PC-3 (cell line): ENCODE measurements around the gene BNIP3. TPM values are rescaled to one million over a fixed set of nuclear protein-coding genes. Genes with fewer than 3 reads are reported as not detected.

Experiments
- ATAC-seq: fragments of 200-7000 bp; cut with Tn5 transposase; 2 replicates; pipeline ENCODE4 v1.9.1; 2020; ENCODE audit warnings: mild to moderate bottlenecking, moderate library complexity
- BruUV-seq: library from RNA; stranded (reverse); fragments of 400-500 nt; replicated peaks from 2 replicates; lab custom pipeline; 2021; lab: Mats Ljungman, UMichigan
- CTCF ChIA-PET: fragments of 300-600 bp; sonication (Branson Sonifier 250); formaldehyde crosslinking; loops from one replicate; lab custom pipeline; 2022; ENCODE audit warnings: antibody characterized with exemption; lab: Charles Lee
- POLR2A ChIA-PET: fragments of 300-600 bp; sonication (Branson Sonifier 250); formaldehyde crosslinking; loops from one replicate; lab custom pipeline; 2022; ENCODE audit warnings: antibody characterized with exemption; ENCODE audit not compliant: unreplicated experiment; lab: Charles Lee
- DNase-seq: peaks from one replicate; pipeline ENCODE4 v3.0.0-alpha.2; 2015
- H2AFZ ChIP-seq: fragments of 300-600 bp; sonication (generic); 2 replicates; pipeline ENCODE4 v1.6.0; 2016; ENCODE audit warnings: antibody characterized with exemption, low read length
- H3F3A ChIP-seq: fragments of 300-600 bp; sonication (generic); one replicate; pipeline ENCODE4 v1.6.0; 2017; ENCODE audit warnings: antibody characterized with exemption, low read length, control low read depth, mild to moderate bottlenecking; ENCODE audit not compliant: unreplicated experiment
- H3K27ac ChIP-seq: fragments of 300-600 bp; sonication (generic); 2 replicates; pipeline ENCODE4 v1.5.1; 2016; ENCODE audit warnings: mild to moderate bottlenecking, low read length
- H3K27me3 ChIP-seq: fragments of 300-600 bp; sonication (generic); 2 replicates; pipeline ENCODE4 v1.6.1; 2016; ENCODE audit warnings: low read length, mixed read lengths
- H3K36me3 ChIP-seq: fragments of 300-600 bp; sonication (generic); 2 replicates; pipeline ENCODE4 v1.6.1; 2016; ENCODE audit warnings: low read depth, mixed run types, low read length, mixed read lengths
- H3K4me1 ChIP-seq: fragments of 300-600 bp; sonication (generic); 2 replicates; pipeline ENCODE4 v1.5.1; 2016; ENCODE audit warnings: low read length; ENCODE audit not compliant: insufficient read depth
- H3K4me2 ChIP-seq: fragments of 300-600 bp; sonication (generic); 2 replicates; pipeline ENCODE4 v1.6.0; 2016; ENCODE audit warnings: low read length
- H3K4me3 ChIP-seq: fragments of 300-600 bp; sonication (generic); 2 replicates; pipeline ENCODE4 v1.5.1; 2016; ENCODE audit warnings: mild to moderate bottlenecking, low read length, mixed read lengths
- H3K79me2 ChIP-seq: fragments of 300-600 bp; sonication (generic); 2 replicates; pipeline ENCODE4 v1.6.1; 2017; ENCODE audit warnings: low read length, mixed read lengths
- H3K9ac ChIP-seq: fragments of 300-600 bp; sonication (generic); 2 replicates; pipeline ENCODE4 v1.6.0; 2016; ENCODE audit warnings: mild to moderate bottlenecking, low read length
- H3K9me2 ChIP-seq: fragments of 300-600 bp; sonication (generic); replicated peaks from 2 replicates; pipeline ENCODE4 v1.6.1; 2016; ENCODE audit warnings: mixed run types, low read length, mixed read lengths
- H3K9me3 ChIP-seq: fragments of 300-600 bp; sonication (generic); 2 replicates; pipeline ENCODE4 v1.6.1; 2016; ENCODE audit warnings: low read length, mixed read lengths
- H4K20me1 ChIP-seq: fragments of 300-600 bp; sonication (generic); 2 replicates; pipeline ENCODE4 v1.6.1; 2016; ENCODE audit warnings: low read length, mixed read lengths
- EZH2 ChIP-seq: fragments of 300-600 bp; sonication (generic); IDR thresholded peaks from one replicate; pipeline ENCODE4 v1.6.1; 2017; ENCODE audit warnings: antibody characterized with exemption, mild to moderate bottlenecking, low read length; ENCODE audit not compliant: unreplicated experiment
- EZH2phosphoT487 ChIP-seq: fragments of 300-600 bp; sonication (generic); IDR thresholded peaks from 2 replicates; pipeline ENCODE4 v1.6.1; 2018; ENCODE audit warnings: mild to moderate bottlenecking, antibody characterized with exemption, low read length, borderline replicate concordance
- intact Hi-C: fragments of 100-400 bp; cut with micrococcal nuclease; formaldehyde crosslinking; loops from 2 replicates; pipeline ENCODE4 v1.9.0; 2023
- total RNA-seq: library from RNA; depleted of rRNA; stranded (reverse); fragments of >200 nt; gene quantifications from 2 replicates; pipeline ENCODE4 v1.2.3, GENCODE V29; 2014
- TF ChIP-seq, protein P1 (sequence below): fragments of 300-600 bp; sonication (generic); conservative IDR thresholded peaks from 2 replicates; pipeline ENCODE4 v1.5.1; 2017; ENCODE audit warnings: antibody characterized with exemption, low read depth, mild to moderate bottlenecking, low read length

BNIP3 gene
- total RNA-seq, 1 experiment from 2014 or later = 225 TPM

DNA sequence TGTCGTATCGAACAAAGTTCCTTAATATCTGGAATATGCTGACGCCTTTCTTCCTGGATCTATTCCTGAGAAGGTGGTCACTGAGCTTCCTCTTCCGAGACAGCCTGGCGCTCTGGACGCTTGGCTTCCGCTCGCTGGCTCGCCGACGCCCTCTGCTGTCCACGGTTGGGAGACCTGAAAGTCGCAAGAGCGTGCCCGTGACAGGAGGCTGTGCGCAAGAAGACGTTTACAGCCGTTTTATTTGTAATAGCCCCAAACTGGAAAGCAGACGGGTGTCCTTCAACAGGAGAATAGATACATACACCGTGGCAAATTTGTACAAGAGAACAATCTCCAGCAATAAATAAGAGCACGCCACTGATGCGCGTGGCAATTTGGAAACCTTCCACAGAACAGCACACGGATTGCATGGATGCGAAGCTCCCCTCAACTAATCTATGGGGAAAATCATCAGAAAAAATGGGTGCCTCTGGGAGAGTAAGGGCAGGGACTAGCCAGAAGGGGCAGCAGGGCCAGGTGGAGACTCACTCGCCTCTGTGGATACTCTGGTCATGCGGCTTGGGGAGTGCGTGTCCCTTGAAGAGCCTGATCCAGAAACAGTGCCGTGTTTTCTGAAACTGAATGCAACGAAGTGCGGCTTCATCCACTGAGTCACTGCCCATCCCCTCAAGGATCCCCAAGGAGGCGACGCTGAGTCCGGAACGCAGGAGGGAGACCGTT, 41.5 kb upstream of the BNIP3 start:
- Histone ChIP-seq H3F3A (no peaks in the 10 kb centered on the region), H3K4me2 (peak overlapping the region; percentile 90), H3K9me3 (no peaks in the 10 kb centered on the region), H3K36me3 (no peaks in the 10 kb centered on the region), H4K20me1 (no peaks in the 10 kb centered on the region), H3K9me2 (no peaks in the 10 kb centered on the region), H3K4me3 (peak overlapping the region; percentile 69), H2AFZ (peak overlapping the region; percentile 77), H3K79me2 (no peaks in the 10 kb centered on the region), H3K4me1 (0 out of 2 replicates have a peak, but pooled peaks cover 5% of the 10 kb centered on the region), H3K27me3 (peaks cover 36% of the 10 kb centered on the region), H3K9ac (no peak overlapping the region), H3K27ac (no peak overlapping the region)
- ChIA-PET POLR2A (interaction anchor here (0.7 kb wide), 1 partner anchor 42 kb away, joined by 3 read pairs; no protein-coding TSS in a partner anchor), CTCF (interaction anchor here (0.7 kb wide), 3 partner anchors 21 to 135 kb away, joined by 3 to 4 read pairs (median 3); no protein-coding TSS in a partner anchor)
- intact Hi-C loops = loop anchor here (1.0 to 5.0 kb wide), 2 partner anchors 41 to 138 kb away; partner anchors contain the start of gene BNIP3
- DNase-seq = peak; percentile 77
- TF ChIP-seq, protein P1, sequence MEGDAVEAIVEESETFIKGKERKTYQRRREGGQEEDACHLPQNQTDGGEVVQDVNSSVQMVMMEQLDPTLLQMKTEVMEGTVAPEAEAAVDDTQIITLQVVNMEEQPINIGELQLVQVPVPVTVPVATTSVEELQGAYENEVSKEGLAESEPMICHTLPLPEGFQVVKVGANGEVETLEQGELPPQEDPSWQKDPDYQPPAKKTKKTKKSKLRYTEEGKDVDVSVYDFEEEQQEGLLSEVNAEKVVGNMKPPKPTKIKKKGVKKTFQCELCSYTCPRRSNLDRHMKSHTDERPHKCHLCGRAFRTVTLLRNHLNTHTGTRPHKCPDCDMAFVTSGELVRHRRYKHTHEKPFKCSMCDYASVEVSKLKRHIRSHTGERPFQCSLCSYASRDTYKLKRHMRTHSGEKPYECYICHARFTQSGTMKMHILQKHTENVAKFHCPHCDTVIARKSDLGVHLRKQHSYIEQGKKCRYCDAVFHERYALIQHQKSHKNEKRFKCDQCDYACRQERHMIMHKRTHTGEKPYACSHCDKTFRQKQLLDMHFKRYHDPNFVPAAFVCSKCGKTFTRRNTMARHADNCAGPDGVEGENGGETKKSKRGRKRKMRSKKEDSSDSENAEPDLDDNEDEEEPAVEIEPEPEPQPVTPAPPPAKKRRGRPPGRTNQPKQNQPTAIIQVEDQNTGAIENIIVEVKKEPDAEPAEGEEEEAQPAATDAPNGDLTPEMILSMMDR = peak; percentile 82
- TF ChIP-seq EZH2phosphoT487 (no peak), EZH2 (no peak)
- BruUV-seq = no TSS peak
- ATAC-seq = peak; percentile 91

DNA sequence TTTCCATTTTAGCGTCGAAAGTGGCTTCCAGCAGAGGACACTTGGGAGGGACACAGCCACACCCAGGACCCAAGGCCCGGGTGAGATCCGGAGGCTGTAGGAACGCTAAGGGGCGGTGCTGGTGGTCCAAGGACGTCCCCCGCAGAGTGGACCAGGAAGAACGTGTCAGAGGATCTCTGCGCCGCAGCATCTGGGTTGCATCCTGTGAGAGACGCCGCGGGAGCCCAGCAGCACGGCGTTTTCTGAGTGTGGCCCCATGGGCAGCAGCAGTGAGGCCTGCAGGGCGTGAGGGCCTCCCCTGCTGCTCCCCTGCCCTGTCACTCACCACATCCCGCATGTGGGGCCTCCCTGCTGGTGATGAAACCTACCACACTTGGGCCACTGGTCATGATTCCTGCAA, 40.5 kb upstream of the BNIP3 start:
- no peak for TF ChIP-seq EZH2
- no peak for TF ChIP-seq EZH2phosphoT487
- TF ChIP-seq, protein P1 = no peak
- no peak overlapping the region for H3K27ac ChIP-seq
- peaks cover 31% of the 10 kb centered on the region for H3K27me3 ChIP-seq
- H3K4me2 ChIP-seq = no peak overlapping the region
- no peaks in the 10 kb centered on the region for H4K20me1 ChIP-seq
- no peak overlapping the region for H2AFZ ChIP-seq
- no peak for DNase-seq
- no peaks in the 10 kb centered on the region for H3K36me3 ChIP-seq
- intact Hi-C loops = loop anchor here (5.0 kb wide), 1 partner anchor 40 kb away; the partner anchor contains the start of gene BNIP3
- no peak overlapping the region for H3K9ac ChIP-seq
- no peak for ATAC-seq
- no peaks in the 10 kb centered on the region for H3K9me2 ChIP-seq
- H3F3A ChIP-seq = no peaks in the 10 kb centered on the region
- BruUV-seq = no TSS peak
- H3K4me1 ChIP-seq = 0 out of 2 replicates have a peak, but pooled peaks cover 5% of the 10 kb centered on the region
- no peaks in the 10 kb centered on the region for H3K9me3 ChIP-seq
- H3K79me2 ChIP-seq = no peaks in the 10 kb centered on the region
- CTCF ChIA-PET = interaction anchor here (0.7 kb wide), 1 partner anchor 76 kb away, joined by 3 read pairs; no protein-coding TSS in a partner anchor
- H3K4me3 ChIP-seq = no peak overlapping the region
- POLR2A ChIA-PET = no interaction called here
